Measurements from ENCODE around the gene AGPAT4. TPM values are rescaled to one million over a fixed set of nuclear protein-coding genes. Genes with fewer than 3 reads are reported as not detected.

Gene AGPAT4
- total RNA-seq, 1 donor from 2014 or later: 2.2 TPM

DNA sequence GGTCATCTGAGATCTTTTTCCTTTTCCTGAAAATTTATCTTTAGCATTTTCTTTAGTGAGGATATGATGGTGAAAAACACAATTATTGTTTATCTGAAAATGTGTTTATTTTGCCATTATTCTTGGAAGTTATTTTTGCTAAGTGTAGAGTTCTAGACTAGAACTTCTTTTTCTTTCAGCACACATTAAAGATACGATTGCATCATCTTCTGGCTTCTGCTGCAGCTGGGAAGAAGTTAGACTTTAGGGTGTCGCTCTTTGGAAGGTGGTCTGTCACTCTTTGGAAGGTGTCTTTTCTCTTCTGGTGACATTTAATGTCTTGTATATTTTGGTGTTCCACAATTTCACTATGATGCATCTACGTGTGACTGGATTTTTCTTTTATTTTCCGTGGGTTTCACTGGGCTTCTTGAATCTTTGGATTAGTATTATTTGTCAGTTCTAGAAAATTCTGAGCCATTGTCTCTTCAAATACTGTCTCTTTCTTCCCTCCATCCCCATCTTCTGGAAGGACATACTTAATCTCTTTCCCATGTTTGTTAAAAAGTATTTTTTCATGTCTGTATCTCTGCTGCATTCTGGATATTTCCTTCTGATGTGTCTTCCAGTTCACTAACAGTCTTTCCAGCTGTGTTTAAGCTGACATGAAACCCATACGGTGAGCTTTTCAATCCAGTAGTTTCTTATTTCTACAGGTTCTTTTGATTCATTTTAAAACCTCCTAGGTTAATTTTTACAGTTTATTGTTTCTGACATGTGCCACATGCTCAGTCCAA, 81.0 kb downstream of the AGPAT4 start:
- DNase-seq: no peak
- no peak overlapping the region for H3K27ac ChIP-seq (replicated peaks)
- H3K27me3 ChIP-seq (ENCODE audit: low read depth): no peaks in the 10 kb centered on the region
- H3K9me3 ChIP-seq (replicated peaks): peaks cover 10% of the 10 kb centered on the region
- H3K36me3 ChIP-seq: no peaks in the 10 kb centered on the region
- TF ChIP-seq, protein P1, sequence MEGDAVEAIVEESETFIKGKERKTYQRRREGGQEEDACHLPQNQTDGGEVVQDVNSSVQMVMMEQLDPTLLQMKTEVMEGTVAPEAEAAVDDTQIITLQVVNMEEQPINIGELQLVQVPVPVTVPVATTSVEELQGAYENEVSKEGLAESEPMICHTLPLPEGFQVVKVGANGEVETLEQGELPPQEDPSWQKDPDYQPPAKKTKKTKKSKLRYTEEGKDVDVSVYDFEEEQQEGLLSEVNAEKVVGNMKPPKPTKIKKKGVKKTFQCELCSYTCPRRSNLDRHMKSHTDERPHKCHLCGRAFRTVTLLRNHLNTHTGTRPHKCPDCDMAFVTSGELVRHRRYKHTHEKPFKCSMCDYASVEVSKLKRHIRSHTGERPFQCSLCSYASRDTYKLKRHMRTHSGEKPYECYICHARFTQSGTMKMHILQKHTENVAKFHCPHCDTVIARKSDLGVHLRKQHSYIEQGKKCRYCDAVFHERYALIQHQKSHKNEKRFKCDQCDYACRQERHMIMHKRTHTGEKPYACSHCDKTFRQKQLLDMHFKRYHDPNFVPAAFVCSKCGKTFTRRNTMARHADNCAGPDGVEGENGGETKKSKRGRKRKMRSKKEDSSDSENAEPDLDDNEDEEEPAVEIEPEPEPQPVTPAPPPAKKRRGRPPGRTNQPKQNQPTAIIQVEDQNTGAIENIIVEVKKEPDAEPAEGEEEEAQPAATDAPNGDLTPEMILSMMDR (IDR thresholded peaks at IDR 0.05; ENCODE audit: borderline replicate concordance): no peak
- no peak overlapping the region for H3K4me3 ChIP-seq
- no peaks in the 10 kb centered on the region for H3K4me1 ChIP-seq
- intact Hi-C loops (cut with micrococcal nuclease): no loop called here

DNA sequence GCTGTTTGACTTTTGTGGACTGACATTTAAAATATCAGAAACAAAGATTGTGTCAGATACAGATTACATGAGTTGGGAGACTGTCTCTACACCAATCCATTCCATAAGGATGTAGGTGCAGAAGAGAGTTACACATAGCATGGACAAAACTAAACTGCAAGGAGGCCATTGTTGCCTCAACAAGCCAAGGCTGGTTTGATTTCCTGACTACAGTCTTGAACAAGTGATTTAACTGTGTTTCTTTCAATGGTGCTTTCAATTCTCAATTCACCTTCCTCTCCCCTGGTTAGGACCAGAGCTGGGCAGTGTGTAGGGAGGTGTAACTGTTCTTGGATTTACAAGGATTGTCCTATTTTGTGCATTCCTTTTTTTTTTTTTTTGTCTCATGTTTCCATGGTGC, 82.2 kb downstream of the AGPAT4 start:
- no peaks in the 10 kb centered on the region for H3K27me3 ChIP-seq (ENCODE audit: low read depth)
- no peak overlapping the region for H3K4me3 ChIP-seq
- H3K36me3 ChIP-seq: no peaks in the 10 kb centered on the region
- no peak for DNase-seq
- intact Hi-C loops (cut with micrococcal nuclease): no loop called here
- H3K27ac ChIP-seq (replicated peaks): no peak overlapping the region
- TF ChIP-seq, protein P1 (IDR thresholded peaks at IDR 0.05; ENCODE audit: borderline replicate concordance): no peak
- H3K9me3 ChIP-seq (replicated peaks): peaks cover 10% of the 10 kb centered on the region
- H3K4me1 ChIP-seq: no peaks in the 10 kb centered on the region

DNA sequence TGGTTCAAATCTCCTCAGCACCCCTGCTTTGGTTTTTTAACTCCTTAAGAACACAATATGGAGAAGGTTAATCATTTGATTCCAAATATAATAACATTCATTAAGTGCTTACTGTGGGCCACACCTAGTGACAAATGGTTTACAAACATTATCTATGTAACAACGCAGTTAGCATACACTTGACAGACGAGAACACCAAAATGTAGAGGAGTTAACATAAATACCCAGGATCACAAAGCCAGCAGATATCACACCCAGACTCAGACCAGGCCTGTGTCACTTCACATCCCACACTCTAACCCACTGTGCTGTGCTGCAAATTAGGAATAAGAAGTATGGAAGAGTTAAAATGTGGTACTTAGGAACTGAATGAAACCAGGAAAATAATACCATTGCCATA, 82.9 kb downstream of the AGPAT4 start:
- no peaks in the 10 kb centered on the region for H3K27me3 ChIP-seq (ENCODE audit: low read depth)
- DNase-seq: no peak
- peaks cover 10% of the 10 kb centered on the region for H3K9me3 ChIP-seq (replicated peaks)
- H3K27ac ChIP-seq (replicated peaks): no peak overlapping the region
- TF ChIP-seq, protein P1 (IDR thresholded peaks at IDR 0.05; ENCODE audit: borderline replicate concordance): no peak
- H3K36me3 ChIP-seq: no peaks in the 10 kb centered on the region
- no peak overlapping the region for H3K4me3 ChIP-seq
- intact Hi-C loops (cut with micrococcal nuclease): no loop called here
- no peaks in the 10 kb centered on the region for H3K4me1 ChIP-seq

DNA sequence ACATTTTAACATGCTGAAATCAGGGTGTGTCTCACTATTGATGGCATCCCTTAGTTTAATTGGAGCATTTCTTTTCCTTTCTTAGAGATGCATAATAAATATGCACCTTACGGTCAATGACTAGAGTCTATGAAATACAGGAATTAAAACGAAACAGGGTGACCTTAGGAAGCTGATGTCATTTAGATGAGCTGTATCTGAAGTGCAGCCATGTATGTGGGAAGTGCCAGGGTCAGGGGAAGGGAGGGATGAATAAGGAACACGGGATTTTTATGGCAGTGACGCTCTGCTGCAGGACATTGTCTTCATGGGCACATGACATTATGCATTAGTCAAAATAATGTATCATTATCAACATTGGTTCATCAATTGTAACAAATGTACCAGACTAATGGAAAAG, 84.0 kb downstream of the AGPAT4 start:
- Histone ChIP-seq H3K36me3 (no peaks in the 10 kb centered on the region), H3K4me3 (no peak overlapping the region), H3K27me3 (ENCODE audit: low read depth) (no peaks in the 10 kb centered on the region), H3K4me1 (no peaks in the 10 kb centered on the region), H3K9me3 (replicated peaks) (peaks cover 10% of the 10 kb centered on the region), H3K27ac (replicated peaks) (no peak overlapping the region)
- DNase-seq: no peak
- TF ChIP-seq, protein P1 (IDR thresholded peaks at IDR 0.05; ENCODE audit: borderline replicate concordance): no peak
- intact Hi-C loops (cut with micrococcal nuclease): no loop called here

DNA sequence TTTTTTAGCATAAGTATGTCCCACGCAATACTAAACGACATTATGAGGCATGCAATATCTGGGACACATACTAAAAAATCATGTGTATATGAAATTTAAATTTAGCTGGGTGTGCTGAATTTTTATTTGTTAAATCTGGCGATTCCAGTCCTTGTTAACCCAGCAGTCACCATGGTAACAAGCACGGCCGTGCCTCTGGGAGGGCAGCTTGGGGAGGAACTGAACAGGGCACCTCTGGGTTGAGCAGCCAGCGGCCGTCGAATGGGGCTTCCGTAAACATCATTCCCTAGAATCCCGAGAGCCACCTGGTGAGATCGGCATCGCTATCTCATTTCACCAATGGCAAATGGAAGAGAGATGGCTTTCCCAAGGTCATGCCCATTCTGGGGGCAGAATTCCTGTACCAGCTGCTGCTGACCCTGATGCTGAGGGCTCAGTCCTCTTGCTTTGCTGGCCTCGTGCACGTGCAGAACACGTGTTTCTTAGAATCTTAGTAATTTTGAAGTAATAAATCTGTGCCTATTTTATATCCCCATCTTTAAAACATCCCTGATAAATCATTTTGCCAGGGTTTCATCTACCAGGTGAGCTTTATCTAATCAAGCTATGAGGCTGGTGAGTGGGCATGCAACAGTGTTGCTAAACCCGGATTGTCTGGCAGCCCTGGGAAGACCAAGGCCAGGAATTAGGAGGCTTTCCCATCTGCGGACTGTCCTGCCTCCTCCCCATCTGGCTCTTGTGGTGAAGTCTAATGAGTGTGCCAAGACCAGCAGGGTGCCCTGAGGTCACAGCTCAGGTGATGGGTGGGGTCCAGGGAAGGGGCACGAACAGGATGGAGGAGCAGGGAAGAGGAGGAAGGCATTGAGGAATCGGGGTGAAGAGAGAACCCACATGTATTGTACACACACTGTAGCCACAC, 85.1 kb downstream of the AGPAT4 start:
- peaks cover 10% of the 10 kb centered on the region for H3K9me3 ChIP-seq (replicated peaks)
- intact Hi-C loops (cut with micrococcal nuclease): no loop called here

More for the DNA sequence above, 85.1 kb downstream of the AGPAT4 start:
- no peaks in the 10 kb centered on the region for H3K4me1 ChIP-seq
- no peak for DNase-seq
- no peaks in the 10 kb centered on the region for H3K36me3 ChIP-seq
- no peak overlapping the region for H3K27ac ChIP-seq (replicated peaks)
- TF ChIP-seq, protein P1 (IDR thresholded peaks at IDR 0.05; ENCODE audit: borderline replicate concordance): no peak
- H3K27me3 ChIP-seq (ENCODE audit: low read depth): no peaks in the 10 kb centered on the region
- no peak overlapping the region for H3K4me3 ChIP-seq
